GM12875 (cell line): ENCODE results near the gene SPDYE1.

Experiments used
- H3K4me3 ChIP-seq: one replicate; pipeline ENCODE4 v1.5.1; 2011; ENCODE audit warnings: low read depth, low read length, control low read depth
- CTCF ChIP-seq: IDR thresholded peaks from 2 replicates; pipeline ENCODE4 v1.5.1; 2011; ENCODE audit warnings: low read depth, mild to moderate bottlenecking, control low read depth, inconsistent platforms, low read length, moderate library complexity, borderline replicate concordance; ENCODE audit not compliant: insufficient read depth

The SPDYE1 gene

DNA sequence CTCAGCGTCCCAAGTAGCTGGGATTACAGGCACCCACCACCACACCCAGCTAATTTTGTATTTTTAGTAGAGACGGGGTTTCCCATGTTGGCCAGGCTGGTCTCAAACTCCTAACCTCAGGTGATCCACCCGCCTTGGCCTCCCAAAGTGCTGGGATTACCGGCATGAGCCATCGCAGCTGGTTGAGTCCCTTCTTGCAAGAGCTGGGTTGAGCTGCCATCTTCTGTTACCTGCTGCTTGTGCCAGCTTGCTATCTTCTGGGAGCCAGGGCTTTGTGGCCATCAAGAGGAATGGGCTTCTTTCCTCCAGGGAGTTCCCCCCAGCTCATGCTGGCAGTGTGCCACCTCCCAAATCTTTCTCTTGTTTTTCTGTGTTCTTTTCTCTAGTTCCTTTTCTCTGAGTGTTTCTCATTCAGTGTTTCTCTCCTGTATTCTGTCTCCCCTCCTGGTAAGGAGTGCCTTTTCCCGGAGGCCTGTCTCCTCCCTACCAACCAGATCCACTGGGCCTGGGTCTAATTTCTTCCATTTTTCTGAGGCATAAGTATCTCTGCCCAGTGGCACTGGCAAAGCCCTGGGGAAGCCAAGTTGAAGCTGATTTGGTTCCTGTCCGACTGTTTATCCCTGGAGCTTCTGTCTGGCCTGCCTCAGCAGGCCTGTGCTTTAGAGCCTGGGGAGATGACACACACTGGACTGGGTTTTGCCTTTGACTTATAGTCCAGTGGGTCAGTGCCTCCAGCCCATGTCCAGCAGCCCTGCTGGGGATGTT lies 50.5 kb downstream of the SPDYE1 start:
- no peak for TF ChIP-seq CTCF
- no peak overlapping the region for H3K4me3 ChIP-seq

GRCh38 chr7:44050121-44050914 lies 52.6 kb downstream of the SPDYE1 start:
- TF ChIP-seq CTCF = no peak
- no peak overlapping the region for H3K4me3 ChIP-seq

DNA sequence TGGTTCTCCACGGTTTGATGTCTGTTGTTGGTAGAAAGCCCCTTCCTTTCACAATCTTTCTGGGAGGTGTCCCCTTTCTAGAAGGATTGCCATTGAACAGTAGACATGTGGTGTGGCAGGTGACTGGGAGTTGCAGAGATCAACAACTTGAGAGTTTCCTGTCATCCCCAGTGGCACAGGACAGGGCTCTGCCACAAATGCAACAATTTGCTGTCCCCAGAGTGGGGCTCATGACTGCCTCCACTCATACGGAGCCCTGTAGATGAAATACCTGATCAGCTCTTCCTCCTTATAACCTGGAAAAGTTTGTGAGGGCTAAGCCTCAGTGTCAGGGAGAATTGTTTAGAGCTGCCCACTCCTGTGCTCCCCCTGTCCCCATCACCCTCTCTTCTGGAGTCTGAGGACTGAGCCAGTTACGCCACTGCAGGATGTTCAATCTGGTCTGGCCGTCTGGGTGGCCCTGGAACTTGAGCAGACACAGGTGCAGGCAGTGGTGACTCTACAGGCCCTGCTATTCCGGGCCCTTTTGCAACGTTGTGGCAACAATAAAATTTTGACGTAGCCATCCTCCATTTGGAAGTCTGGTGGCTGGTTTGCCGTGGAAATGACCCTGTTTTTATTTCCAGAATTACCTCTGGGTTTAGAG lies 53.3 kb downstream of the SPDYE1 start:
- no peak for TF ChIP-seq CTCF
- no peak overlapping the region for H3K4me3 ChIP-seq

GRCh38 chr7:44051611-44052220 lies 54.0 kb downstream of the SPDYE1 start:
- TF ChIP-seq CTCF = no peak
- H3K4me3 ChIP-seq = no peak overlapping the region

GRCh38 chr7:44052771-44053365 lies 55.2 kb downstream of the SPDYE1 start:
- 0 out of 2 replicates have a peak, but pooled peaks have one; percentile 4 for TF ChIP-seq CTCF
- H3K4me3 ChIP-seq = no peak overlapping the region

GRCh38 chr7:44056681-44057080 lies 59.0 kb downstream of the SPDYE1 start:
- H3K4me3 ChIP-seq = no peak overlapping the region
- TF ChIP-seq CTCF = no peak
